ENCODE data around the gene CTNND1. TPM values are rescaled to one million over a fixed set of nuclear protein-coding genes. Genes with fewer than 3 reads are reported as not detected.

CTNND1 gene
- total and polyA plus RNA-seq, 9 donors, result 40.3 to 153 (median 119) TPM

GRCh38 chr11:57745206-57745605 is 16.4 kb upstream of the CTNND1 start:
- no peaks in the 10 kb centered on the region for H3K36me3 ChIP-seq
- H3K4me3 ChIP-seq, result no peak overlapping the region
- intact Hi-C loops (cut with DNase I), result loop anchor here in 1 of 4 donors (10.0 kb wide), 1 partner anchor 50 kb away; no protein-coding TSS in a partner anchor
- H3K4me1 ChIP-seq (ENCODE audit: insufficient read depth), result no peaks in the 10 kb centered on the region
- DNase-seq, result no peak
- no peaks in the 10 kb centered on the region for H3K9me3 ChIP-seq
- WGBS, 3 donors, result 72 to 88% (median 77%) methylated on average over 5 of the region's 5 CpGs
- H3K27ac ChIP-seq, result no peak overlapping the region
- no peaks in the 10 kb centered on the region for H3K27me3 ChIP-seq
- TF ChIP-seq CTCF (IDR thresholded peaks at IDR 0.05), result no peak
- no peak for TF ChIP-seq EP300 (IDR thresholded peaks at IDR 0.05)
- TF ChIP-seq POLR2A (IDR thresholded peaks at IDR 0.05), result no peak

- H3K36me3 ChIP-seq, result no peaks in the 10 kb centered on the region
Measured at GRCh38 chr11:57746920-57747319, 14.7 kb upstream of the CTNND1 start.

DNA sequence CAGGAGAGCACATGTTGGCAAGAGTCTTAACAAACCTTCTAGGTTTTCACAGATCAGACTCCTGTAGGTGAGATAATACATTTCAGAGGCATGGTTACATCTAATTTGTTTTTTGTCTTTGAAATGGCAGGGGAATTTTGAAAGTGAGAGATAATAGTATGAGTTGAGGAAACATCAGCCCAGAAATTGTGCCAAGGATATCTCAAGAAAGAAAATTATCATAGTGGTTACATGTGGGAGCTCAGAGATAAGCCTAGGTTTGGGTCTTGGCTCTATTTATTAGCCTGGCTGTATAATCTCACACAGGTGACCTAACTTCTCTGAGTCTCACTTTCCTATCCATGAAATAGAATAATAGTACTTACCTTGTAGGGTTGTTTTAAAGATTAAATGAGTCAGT is 10.4 kb upstream of the CTNND1 start:
- TF ChIP-seq POLR2A (IDR thresholded peaks at IDR 0.05) (no peak), EP300 (IDR thresholded peaks at IDR 0.05) (no peak), CTCF (IDR thresholded peaks at IDR 0.05) (no peak)
- H3K9me3 ChIP-seq, result no peaks in the 10 kb centered on the region
- DNase-seq, result no peak
- intact Hi-C loops (cut with DNase I), result loop anchor here in 1 of 4 donors (10.0 kb wide), 1 partner anchor 54 kb away; no protein-coding TSS in a partner anchor
- no peak overlapping the region for H3K27ac ChIP-seq
- no peaks in the 10 kb centered on the region for H3K4me1 ChIP-seq (ENCODE audit: insufficient read depth)
- no peaks in the 10 kb centered on the region for H3K36me3 ChIP-seq
- no peaks in the 10 kb centered on the region for H3K27me3 ChIP-seq
- H3K4me3 ChIP-seq, result no peak overlapping the region

More at GRCh38 chr11:57746920-57747319, 14.7 kb upstream of the CTNND1 start:
- no peaks in the 10 kb centered on the region for H3K9me3 ChIP-seq
- no peak overlapping the region for H3K4me3 ChIP-seq
- DNase-seq, result no peak
- H3K27me3 ChIP-seq, result no peaks in the 10 kb centered on the region
- H3K4me1 ChIP-seq (ENCODE audit: insufficient read depth), result no peaks in the 10 kb centered on the region
- WGBS, 3 donors, result 81 to 88% (median 85%) methylated on average over 1 of the region's 1 CpG
- H3K27ac ChIP-seq, result no peak overlapping the region
- intact Hi-C loops (cut with DNase I), result loop anchor here in 1 of 4 donors (10.0 kb wide), 1 partner anchor 48 kb away; no protein-coding TSS in a partner anchor
- TF ChIP-seq CTCF (IDR thresholded peaks at IDR 0.05) (no peak), EP300 (IDR thresholded peaks at IDR 0.05) (no peak), POLR2A (IDR thresholded peaks at IDR 0.05) (no peak)

- no peak for TF ChIP-seq CTCF (IDR thresholded peaks at IDR 0.05)
- no peak for TF ChIP-seq POLR2A (IDR thresholded peaks at IDR 0.05)
- TF ChIP-seq EP300 (IDR thresholded peaks at IDR 0.05), result no peak
- Histone ChIP-seq H3K9me3 (no peaks in the 10 kb centered on the region), H3K27me3 (no peaks in the 10 kb centered on the region), H3K4me3 (no peak within 1 kb of the TSS), H3K36me3 (no peaks in the 10 kb centered on the region), H3K4me1 (ENCODE audit: insufficient read depth) (no peaks in the 10 kb centered on the region), H3K27ac (no peak within 1 kb of the TSS)
- 31 to 46% (median 33%) methylated on average over 10 of the region's 10 CpGs for WGBS, 3 donors
- intact Hi-C loops (cut with DNase I), result loop anchor here in 1 of 4 donors (10.0 kb wide), 1 partner anchor 53 kb away; no protein-coding TSS in a partner anchor
- no peak for DNase-seq
Measured at GRCh38 chr11:57751676-57752253, 9.8 kb upstream of the CTNND1 start, which contains the start of gene BTBD18. TSS of gene BTBD18 (minus strand) at chr11:57751819. CDS start at chr11:57751188, 631 bp downstream.

All from ovary (tissue), 9 donors.